ENCODE results near the gene KRTAP12-4.

KRTAP12-4 gene

DNA sequence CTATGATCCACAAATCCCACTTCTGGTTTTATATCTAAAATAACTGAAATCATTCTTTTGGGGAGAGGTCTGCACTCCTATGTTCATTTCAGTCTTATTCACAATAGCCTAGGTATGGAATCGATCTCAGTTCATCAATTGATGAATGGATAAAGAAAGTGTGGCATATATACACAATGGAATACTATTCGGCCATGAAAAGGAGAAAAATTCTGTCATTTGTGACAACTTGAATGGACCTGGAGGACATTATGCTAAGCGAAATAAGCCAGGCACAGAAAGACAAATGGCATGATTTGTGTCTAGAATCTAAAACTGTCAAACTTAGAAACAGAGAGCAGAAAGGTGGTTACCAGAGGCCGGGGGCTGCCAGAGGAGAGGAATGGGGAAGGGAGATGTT lies 48.0 kb downstream of the KRTAP12-4 start:
- no peak for DNase-seq
